ENCODE results near the gene CNOT3.
"Not testable (repeated sequence)": the region's sequence is repeated elsewhere in the genome, so short reads cannot be mapped to it uniquely, and the experiment has no call there.

CNOT3 gene

GRCh38 chr19:54152267-54152666 is 14.7 kb downstream of the CNOT3 start:
- DNase-seq = no peak

DNA sequence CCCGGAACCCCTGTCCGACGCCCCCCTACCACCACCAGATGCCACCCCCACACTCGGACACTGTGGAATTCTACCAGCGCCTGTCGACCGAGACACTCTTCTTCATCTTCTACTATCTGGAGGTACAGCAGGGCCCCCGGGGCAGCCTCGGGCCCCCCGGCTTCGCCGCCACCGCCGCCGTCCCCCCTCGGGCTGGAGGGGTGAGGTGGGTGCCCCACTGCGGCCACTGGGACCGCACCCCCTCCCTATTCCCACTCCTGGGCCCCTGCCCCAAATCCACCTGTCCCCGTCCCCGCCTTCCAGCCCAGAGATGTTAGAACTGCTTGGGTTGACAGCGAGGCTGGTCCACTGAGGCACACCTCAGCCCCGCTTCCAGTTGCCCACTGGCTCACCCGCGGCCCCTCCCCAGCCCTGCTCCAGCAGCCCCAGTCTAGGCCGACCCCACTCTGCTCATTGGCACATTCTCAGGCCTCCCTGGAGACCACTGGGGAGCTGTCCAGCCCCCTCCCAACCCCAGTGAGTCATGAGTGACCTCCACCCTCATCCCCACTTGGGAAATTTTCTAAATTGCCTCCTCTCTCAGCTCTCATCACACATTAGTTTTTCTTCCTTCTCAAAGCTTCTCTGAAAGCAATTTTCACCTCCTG is 15.4 kb downstream of the CNOT3 start:
- no peak for DNase-seq

DNA sequence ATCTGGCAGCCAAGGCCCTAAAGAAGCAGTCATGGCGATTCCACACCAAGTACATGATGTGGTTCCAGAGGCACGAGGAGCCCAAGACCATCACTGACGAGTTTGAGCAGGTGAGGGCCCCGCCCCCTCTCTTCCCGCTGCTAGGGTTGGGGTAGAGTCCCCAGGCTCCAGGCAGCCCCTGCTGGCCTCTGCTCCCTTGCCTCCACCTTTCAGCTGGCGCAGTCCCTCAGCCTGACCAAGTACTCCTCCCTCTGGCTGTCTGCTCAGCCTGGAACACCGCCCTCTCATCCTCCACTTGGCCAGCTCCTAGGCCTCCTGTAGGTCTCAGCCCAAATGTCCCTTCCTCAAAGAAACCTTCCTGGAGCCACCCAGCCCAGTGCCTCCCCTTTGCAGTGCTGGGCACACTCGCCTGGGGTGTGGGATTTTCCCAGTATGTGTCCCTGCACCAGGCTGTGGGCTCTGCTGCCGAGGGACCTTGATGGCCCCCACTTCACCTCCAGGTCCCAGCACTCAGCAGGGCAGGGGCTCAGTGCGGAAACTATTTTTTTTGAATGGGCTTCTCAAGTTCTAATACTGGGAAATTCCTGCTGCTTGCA is 16.3 kb downstream of the CNOT3 start:
- no peak for DNase-seq

DNA sequence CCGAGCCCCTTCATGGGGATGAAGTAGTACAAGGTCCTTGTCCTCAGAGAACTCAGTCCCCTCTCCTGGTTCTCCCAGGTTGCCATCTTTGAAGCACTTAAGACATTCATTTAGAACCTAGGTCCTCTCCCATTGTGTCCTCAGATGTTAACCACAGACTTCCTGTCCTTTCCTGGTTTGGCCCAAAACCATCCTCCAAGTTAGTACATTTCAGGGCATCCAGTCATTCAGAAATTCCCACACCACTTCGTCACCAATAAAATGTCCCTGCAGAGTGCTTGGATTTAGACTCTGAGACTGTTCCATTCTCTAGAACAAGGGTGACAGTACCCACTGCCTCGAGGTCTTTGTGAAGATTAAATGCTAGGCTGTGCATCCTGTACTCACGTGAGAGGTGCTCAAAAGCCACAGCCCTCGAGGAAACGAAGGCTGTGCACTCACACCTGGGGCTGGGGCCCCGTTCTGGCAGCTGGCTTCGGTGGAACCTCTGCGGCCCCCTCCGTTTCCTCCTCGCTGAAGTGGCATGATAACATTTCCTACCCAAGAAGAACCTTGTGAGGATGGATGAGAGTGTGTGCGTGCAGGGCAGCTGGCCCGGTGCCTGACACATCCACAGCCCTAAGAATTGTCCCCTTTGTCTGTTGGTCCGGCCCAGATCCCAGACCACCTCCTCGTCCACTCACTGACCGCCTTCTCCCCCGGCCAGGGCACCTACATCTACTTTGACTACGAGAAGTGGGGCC is 17.2 kb downstream of the CNOT3 start:
- no peak for DNase-seq

GRCh38 chr19:54155694-54156093 is 18.1 kb downstream of the CNOT3 start:
- no peak for DNase-seq

DNA sequence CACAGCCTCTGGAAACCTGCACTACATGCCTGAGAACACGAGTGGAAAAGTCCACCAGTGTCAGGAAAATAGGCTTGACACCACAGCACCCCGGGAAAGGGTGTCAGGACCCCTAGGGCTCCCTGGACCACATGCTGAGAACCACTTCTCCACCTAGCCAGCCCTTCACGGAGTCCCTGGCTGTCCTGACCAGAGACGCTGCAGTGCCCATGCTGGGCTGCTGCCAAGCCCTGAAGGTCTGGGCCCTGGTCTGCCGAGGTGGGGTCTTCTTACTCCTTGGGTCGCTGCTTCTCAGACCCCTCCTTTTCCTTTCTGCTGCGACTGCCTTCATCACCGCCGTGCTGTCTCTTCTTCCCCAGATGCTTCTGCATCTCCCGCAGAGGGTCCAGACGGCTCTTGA is 18.9 kb downstream of the CNOT3 start:
- DNase-seq = no peak

- DNase-seq = no peak
These were observed 19.4 kb downstream of the CNOT3 start for GRCh38 chr19:54156953-54157352.

DNA sequence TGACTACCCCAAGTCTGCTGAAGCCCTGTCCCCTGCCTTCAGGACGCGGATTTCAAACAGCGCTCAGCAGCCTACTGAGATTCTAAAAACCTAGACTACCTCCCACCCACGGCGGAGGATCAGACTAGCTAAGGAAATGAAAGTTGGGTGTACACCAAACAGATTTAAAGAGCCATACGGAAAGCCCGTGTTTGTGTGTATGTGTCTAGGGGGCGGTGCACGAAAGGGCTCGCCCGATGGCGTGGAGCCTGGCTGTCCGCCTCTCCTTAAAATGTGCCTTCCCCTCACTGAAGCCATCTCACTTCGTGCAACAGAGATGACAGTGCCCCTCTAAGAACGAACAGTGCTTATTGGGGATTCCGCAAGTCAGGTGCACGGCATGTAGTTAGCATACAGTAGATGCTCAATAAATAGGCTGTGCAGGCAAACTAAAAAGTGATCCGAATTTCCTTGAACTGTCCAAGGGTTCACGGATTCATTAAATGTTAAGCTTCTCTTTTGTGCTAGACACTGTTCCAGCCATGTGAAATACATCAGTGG is 21.3 kb downstream of the CNOT3 start:
- DNase-seq = no peak

DNA sequence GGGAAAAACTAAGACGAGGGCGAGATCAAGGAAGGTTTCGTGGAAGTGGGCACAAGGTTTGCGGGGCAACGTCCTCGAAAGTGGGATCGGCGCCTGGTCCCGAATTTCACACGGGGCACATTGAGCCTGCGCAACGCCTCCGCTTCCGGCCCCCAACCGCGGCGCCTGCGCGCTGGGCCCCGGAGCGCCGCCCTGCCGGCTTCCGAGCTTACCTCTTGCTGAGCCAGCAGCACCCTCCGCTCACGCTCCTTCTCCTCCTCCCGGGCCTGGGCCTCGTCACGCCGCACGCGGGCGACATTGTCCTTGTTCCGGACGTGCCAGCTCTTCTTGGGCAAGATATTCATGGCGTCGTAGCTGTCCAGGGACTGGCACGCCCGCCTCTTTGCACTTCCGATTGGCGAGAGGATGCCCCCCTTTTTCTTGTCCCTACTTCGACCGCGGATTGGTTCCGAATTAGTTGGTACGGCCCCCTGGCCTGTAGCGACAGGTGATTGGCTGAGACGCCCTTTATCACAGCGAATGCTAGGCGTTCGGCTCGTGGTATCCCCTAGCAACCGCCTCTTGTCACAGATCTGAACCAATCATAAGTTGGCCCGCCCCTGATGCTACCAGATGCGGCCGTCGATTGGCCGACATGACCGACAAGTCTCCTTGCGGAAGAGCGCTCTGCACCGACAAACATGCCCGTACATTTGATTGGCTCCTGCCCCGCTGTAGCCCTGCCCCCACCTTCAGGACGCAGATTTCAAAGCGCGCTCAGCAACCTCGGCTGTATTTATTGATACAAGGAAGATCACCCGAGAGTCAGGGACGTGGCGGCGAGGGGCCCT is 22.0 kb downstream of the CNOT3 start, which contains the start of gene LENG1:
Gene LENG1 (minus strand): TSS at position 370 of the 830 bp plus-strand sequence. CDS start 26 bp downstream, at position 344.
- DNase-seq = peak; percentile 99

DNA sequence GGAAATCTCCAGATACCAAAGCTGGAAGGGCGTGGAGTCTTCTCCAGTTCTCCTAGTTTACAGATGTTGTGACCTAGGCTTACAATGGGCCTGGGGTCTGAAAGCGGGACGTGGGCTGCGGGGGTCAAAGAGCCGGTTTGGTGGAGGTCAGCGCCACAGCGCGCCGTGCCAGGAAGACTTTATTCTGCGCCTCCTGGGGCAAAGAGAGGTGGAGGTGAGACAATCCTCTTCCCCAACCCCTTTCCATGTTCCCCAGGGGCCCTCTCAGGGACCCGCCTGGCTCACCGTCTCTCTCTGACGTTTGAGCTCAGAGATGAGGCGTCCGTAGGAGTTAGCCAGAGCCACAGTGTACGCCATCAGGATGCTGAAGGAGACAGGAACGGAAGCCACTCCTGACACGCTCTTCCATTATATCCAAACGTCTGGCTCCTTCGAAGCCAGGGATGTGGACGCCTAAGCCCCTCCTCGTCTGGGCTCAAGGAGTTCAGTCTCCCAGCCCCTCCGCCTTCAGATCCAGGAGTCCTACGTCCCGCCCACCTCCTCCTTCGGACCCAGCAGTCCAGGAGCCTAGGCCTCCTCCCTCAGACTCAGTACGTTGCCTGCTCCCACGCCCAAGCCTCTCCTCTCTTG is 22.7 kb downstream of the CNOT3 start:
- no peak for DNase-seq

- DNase-seq = no peak
These were observed 23.3 kb downstream of the CNOT3 start for GRCh38 chr19:54160854-54161253.

DNA sequence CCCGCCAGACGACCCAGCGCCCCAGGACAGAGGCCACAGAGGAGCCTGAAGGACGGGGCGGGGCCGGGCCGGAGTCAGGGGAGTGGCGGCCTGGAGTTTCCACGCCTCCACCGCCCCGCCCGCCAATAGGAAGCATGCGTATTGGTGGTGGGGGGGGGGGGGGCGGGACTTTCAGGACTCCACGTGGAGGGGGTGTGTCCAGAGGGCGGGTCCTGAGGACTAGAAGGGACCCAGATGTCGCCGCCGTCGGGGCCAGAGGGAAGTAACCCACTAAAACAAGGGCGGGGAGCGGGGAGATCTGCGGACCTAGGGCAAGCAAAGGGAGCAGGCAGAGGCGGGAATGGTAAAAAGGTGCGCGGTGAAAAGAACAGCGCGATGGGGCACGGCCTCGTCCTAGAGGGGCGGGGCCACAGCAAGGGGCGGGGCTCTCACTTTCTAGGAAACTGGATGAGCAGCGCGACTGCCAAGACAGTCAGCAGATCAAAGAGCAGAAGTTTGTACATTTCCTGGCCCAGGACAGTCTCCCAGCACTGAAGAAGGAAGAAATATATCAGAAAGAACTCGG is 24.8 kb downstream of the CNOT3 start:
- peak; percentile 16 for DNase-seq

GRCh38 chr19:54162884-54163283 is 25.3 kb downstream of the CNOT3 start:
- DNase-seq = no peak

DNA sequence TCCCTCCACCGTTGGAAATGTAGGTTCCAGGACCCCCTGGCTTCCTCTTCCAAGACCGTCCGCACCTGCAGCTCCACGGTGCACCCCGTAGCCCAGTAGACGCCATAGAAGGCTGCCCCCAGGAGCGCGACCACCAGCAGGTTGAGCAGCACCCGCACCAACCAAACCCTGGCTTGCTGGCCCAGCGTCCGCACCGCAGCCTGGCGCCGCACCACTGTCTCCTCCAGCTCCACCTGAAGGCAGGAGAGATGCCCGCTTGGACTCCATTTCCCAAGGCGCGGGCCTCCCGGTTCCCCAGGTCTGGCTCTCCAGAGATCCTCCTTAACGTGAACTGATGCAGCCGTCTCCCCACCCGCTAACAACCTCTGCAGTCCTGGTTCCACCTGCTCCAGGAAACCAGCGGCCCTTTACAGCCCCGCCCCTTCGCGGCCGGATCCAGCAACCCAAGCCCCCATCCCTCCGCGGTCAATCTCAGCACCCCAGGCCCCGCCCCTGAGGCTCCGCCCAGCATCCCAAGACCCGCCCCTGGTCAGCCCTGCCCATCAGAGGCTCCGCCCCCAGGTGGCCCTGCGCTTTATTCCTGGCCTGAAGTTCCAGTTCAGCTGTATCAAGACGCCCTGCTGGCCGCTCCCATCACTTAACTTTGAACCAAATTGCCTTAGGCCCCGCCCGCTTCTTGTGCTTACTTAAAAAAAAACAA is 27.0 kb downstream of the CNOT3 start:
- DNase-seq = no peak

- no peak for DNase-seq
These were observed 27.7 kb downstream of the CNOT3 start for GRCh38 chr19:54165222-54165621.

- peak; percentile 7 for DNase-seq
These were observed 30.8 kb downstream of the CNOT3 start for GRCh38 chr19:54168174-54168917.

- no peak for DNase-seq
These were observed 31.7 kb downstream of the CNOT3 start for GRCh38 chr19:54169149-54169740.

GRCh38 chr19:54171736-54172431 is 34.3 kb downstream of the CNOT3 start:
- DNase-seq = not testable (repeated sequence)
